CD4-positive, CD25-positive, alpha-beta regulatory T cell (primary cell): Measurements from ENCODE around the gene HAAO. TPM values are rescaled to one million over a fixed set of nuclear protein-coding genes. Genes with fewer than 3 reads are reported as not detected.

Experiments used
- ATAC-seq, 2 donors: fragments of 150-1000 bp; cut with Tn5 transposase; one replicate each; pipeline ENCODE4 v1.10.0; 2021; ENCODE audit warnings: low read depth in 2 of 2, moderate number of reproducible peaks in 2 of 2, moderate library complexity in 1 of 2
- DNase-seq, 3 donors: peaks; one replicate each; pipeline versions ENCODE4 v3.0.0 to v3.0.0-alpha.2; 2012 to 2022; ENCODE audit warnings: mixed read lengths in 1 of 3
- H3K27ac ChIP-seq: one replicate; pipeline ENCODE4 v1.7.0; 2013; ENCODE audit warnings: mild to moderate bottlenecking, low read length; ENCODE audit not compliant: insufficient read depth, poor library complexity, severe bottlenecking
- H3K27me3 ChIP-seq: one replicate; pipeline ENCODE4 v1.7.0; 2013; ENCODE audit warnings: low read length; ENCODE audit not compliant: control insufficient read depth, insufficient read depth
- H3K36me3 ChIP-seq: one replicate; pipeline ENCODE4 v1.7.0; 2013; ENCODE audit warnings: mild to moderate bottlenecking, low read length, moderate library complexity; ENCODE audit not compliant: control insufficient read depth, insufficient read depth
- H3K4me1 ChIP-seq: 2 replicates; pipeline ENCODE4 v1.7.0; 2013; ENCODE audit warnings: mild to moderate bottlenecking, low read length; ENCODE audit not compliant: insufficient read depth, control insufficient read depth, poor library complexity, severe bottlenecking
- H3K4me3 ChIP-seq: one replicate; pipeline ENCODE4 v1.7.0; 2013; ENCODE audit warnings: low read depth, mild to moderate bottlenecking, low read length, moderate library complexity
- H3K9me3 ChIP-seq, 2 experiments: 1 replicate in 1 of 2; 2 replicates in 1 of 2; pipeline ENCODE4 v1.7.0; 2013; ENCODE audit warnings: low read length in 2 of 2, mild to moderate bottlenecking in 1 of 2, moderate library complexity in 1 of 2; ENCODE audit not compliant: control insufficient read depth in 2 of 2
- H3K27ac Mint-ChIP-seq, 3 donors: one replicate each; pipeline ENCODE4 v1.8.0; 2020 to 2022; ENCODE audit warnings: mild to moderate bottlenecking in 3 of 3, mixed read lengths in 3 of 3, moderate library complexity in 2 of 3
- H3K27me3 Mint-ChIP-seq: one replicate; pipeline ENCODE4 v1.8.0; 2022; ENCODE audit warnings: mild to moderate bottlenecking, mixed read lengths
- H3K36me3 Mint-ChIP-seq: one replicate; pipeline ENCODE4 v1.8.0; 2020; ENCODE audit warnings: mixed read lengths
- H3K4me1 Mint-ChIP-seq, 4 donors: one replicate each; pipeline ENCODE4 v1.8.0; 2020 to 2022; ENCODE audit warnings: mixed read lengths in 4 of 4, mild to moderate bottlenecking in 1 of 4
- H3K4me3 Mint-ChIP-seq, 4 donors: one replicate each; pipeline ENCODE4 v1.8.0; 2020 to 2022; ENCODE audit warnings: mild to moderate bottlenecking in 4 of 4, mixed read lengths in 4 of 4, moderate library complexity in 3 of 4
- H3K9me3 Mint-ChIP-seq, 7 donors: one replicate each; pipeline ENCODE4 v1.8.0; 2020 to 2022; ENCODE audit warnings: mixed read lengths in 7 of 7, mild to moderate bottlenecking in 3 of 7, moderate library complexity in 2 of 7
- polyA plus RNA-seq, 4 donors: library from polyadenylated mRNA; unstranded; fragments of 300-500 nt; fragmentation: Illumina TruSeq; gene quantifications; one replicate each; pipeline ENCODE4 v1.2.3, GENCODE V29; 2021
- total RNA-seq: library from RNA; stranded (reverse); gene quantifications from one replicate; pipeline ENCODE4 v1.2.3, GENCODE V29; 2022

The HAAO gene
- total and polyA plus RNA-seq, 5 donors from 2014 or later = 0.27 TPM; not detected in 4

DNA sequence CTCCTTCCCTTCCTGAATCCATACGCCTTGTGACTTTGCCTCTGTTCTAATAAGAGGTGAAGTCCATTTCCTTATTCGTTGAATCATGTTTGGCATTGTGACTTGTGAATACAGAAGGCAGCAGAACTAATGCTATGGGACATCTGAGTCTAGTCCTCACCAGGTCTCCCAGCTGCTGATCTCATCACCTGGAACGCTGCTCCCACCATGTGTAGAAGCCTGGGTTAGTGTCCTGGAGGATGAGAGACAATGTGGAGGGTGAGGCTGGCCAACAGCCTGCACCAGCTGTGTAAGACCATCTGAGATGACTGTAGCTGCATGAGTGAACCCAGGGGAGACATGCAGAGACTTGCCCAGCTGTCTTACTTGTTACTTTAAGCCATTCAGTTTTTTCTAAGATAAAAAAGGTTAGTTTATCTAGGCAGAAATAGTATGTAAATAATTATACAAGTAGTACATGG lies 3.5 kb upstream of the HAAO start:
- Histone ChIP-seq H3K4me3 (no peak overlapping the region), H3K27me3 (peaks cover 26% of the 10 kb centered on the region), H3K27ac (no peak overlapping the region), H3K36me3 (no peaks in the 10 kb centered on the region), H3K9me3 (no peaks in the 10 kb centered on the region), H3K4me1 (peaks cover 14% of the 10 kb centered on the region)
- ATAC-seq (no peak), DNase-seq (no peak)
- Mint-ChIP-seq H3K9me3 (peaks cover 0 to 4% (median 0%) of the 10 kb centered on the region in 7 donors), H3K36me3 (peaks cover 10% of the 10 kb centered on the region), H3K27me3 (peaks cover 49% of the 10 kb centered on the region), H3K4me1 (peaks cover 4 to 44% (median 8%) of the 10 kb centered on the region in 4 donors), H3K4me3 (no peak overlapping the region), H3K27ac (peak overlapping the region in 2 of 3 donors; percentile 5 to 66)

DNA sequence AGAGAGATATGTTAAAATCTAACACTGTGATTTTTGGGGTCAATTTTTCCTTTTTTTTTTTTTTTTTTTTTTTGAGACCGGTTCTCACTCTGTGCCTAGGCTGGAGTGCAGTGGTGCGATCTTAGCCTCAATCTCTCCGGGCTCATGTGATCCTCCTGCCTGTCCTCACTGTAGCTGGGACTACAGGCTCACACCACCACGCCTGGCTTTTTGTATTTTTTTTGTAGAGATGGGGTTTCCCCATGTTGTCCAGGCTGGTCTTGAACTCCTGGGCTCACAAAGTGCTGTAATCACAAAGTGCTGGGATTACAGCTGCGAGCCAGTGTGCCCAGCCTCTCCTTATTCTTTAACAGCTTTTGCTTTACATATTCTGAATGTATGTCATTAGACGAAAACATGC lies 2.9 kb upstream of the HAAO start:
- Mint-ChIP-seq H3K36me3 (peaks cover 10% of the 10 kb centered on the region), H3K27ac (peak overlapping the region in 1 of 3 donors; percentile 5), H3K4me1 (peaks cover 0 to 39% (median 8%) of the 10 kb centered on the region in 4 donors), H3K9me3 (peaks cover 0 to 4% (median 0%) of the 10 kb centered on the region in 7 donors), H3K4me3 (no peak overlapping the region), H3K27me3 (peaks cover 50% of the 10 kb centered on the region)
- ATAC-seq (no peak), DNase-seq (no peak)
- H3K9me3 ChIP-seq = no peaks in the 10 kb centered on the region
- H3K27ac ChIP-seq = no peak overlapping the region
- H3K4me1 ChIP-seq = peaks cover 14% of the 10 kb centered on the region
- H3K36me3 ChIP-seq = no peaks in the 10 kb centered on the region
- H3K27me3 ChIP-seq = peaks cover 26% of the 10 kb centered on the region
- no peak overlapping the region for H3K4me3 ChIP-seq

DNA sequence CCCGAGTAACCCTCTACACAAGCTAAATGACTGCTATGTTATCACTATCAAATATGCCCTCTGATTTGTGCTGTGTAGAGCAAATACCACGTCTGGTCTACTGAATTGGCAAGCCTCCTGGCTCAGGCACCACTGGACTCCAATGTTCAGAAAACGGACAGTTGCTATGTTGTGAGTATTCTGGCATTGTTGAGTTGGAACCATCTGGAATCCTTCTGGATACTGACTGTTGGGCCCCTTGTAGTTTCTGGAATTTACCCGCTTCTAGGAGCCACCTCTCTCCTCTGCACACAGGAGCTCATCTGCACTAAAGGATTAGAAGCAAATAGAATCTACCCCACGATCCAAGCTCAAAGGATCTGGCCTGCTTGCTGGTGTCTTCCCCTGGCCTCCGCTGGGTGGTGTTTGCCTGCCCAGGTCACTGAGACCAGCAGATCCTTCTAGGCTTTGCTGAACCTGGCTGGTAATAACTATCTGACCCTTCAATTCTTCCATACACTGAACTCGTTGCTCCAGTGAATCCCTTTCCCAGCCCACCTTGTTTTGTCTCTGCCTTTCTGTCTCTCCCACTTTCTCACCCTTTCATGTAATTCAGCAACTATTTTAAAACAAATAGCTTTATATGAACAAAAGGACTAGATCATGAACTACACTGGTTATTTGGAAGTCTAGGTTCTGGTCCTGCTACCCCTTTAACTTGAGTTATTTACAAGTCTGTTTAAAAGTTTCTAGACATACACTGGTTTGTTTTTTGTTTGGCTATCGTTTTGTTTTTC lies 2.1 kb upstream of the HAAO start:
- H3K9me3 ChIP-seq = no peaks in the 10 kb centered on the region
- peaks cover 14% of the 10 kb centered on the region for H3K4me1 ChIP-seq
- ATAC-seq = no peak
- no peak overlapping the region for H3K27ac ChIP-seq
- DNase-seq = no peak
- no peaks in the 10 kb centered on the region for H3K36me3 ChIP-seq
- Mint-ChIP-seq H3K9me3 (peaks cover 0 to 4% (median 0%) of the 10 kb centered on the region in 7 donors), H3K27ac (no peak overlapping the region), H3K27me3 (peaks cover 58% of the 10 kb centered on the region), H3K4me1 (peaks cover 0 to 39% (median 8%) of the 10 kb centered on the region in 4 donors), H3K4me3 (peak overlapping the region in 3 of 4 donors; percentile 8 to 64 (median 13)), H3K36me3 (peaks cover 14% of the 10 kb centered on the region)
- H3K4me3 ChIP-seq = no peak overlapping the region
- peaks cover 26% of the 10 kb centered on the region for H3K27me3 ChIP-seq

- peaks cover 0 to 4% (median 0%) of the 10 kb centered on the region in 7 donors for H3K9me3 Mint-ChIP-seq
- Histone ChIP-seq H3K36me3 (no peaks in the 10 kb centered on the region), H3K27me3 (peaks cover 26% of the 10 kb centered on the region), H3K4me3 (no peak overlapping the region), H3K27ac (no peak overlapping the region), H3K9me3 (no peaks in the 10 kb centered on the region), H3K4me1 (peaks cover 14% of the 10 kb centered on the region)
- peaks cover 67% of the 10 kb centered on the region for H3K27me3 Mint-ChIP-seq
- ATAC-seq (no peak), DNase-seq (no peak)
- H3K27ac Mint-ChIP-seq = peak overlapping the region in 1 of 3 donors; percentile 0
- H3K4me1 Mint-ChIP-seq = peaks cover 0 to 39% (median 8%) of the 10 kb centered on the region in 4 donors
- peaks cover 14% of the 10 kb centered on the region for H3K36me3 Mint-ChIP-seq
- peak overlapping the region in 3 of 4 donors; percentile 8 to 66 (median 64) for H3K4me3 Mint-ChIP-seq
These were observed 1.2 kb upstream of the HAAO start for GRCh38 chr2:42793334-42794270.

- peaks cover 26% of the 10 kb centered on the region for H3K27me3 ChIP-seq
- peak overlapping the region in 2 of 3 donors; percentile 39 to 48 for H3K27ac Mint-ChIP-seq
- no peak overlapping the region for H3K27ac ChIP-seq
- H3K4me1 Mint-ChIP-seq = peaks cover 0 to 35% (median 8%) of the 10 kb centered on the region in 4 donors
- no peaks in the 10 kb centered on the region for H3K9me3 ChIP-seq
- peaks cover 14% of the 10 kb centered on the region for H3K36me3 Mint-ChIP-seq
- H3K4me3 Mint-ChIP-seq = peak overlapping the region in 3 of 4 donors; percentile 4 to 86 (median 79)
- no peak overlapping the region for H3K4me3 ChIP-seq
- H3K4me1 ChIP-seq = peaks cover 14% of the 10 kb centered on the region
- H3K27me3 Mint-ChIP-seq = peaks cover 69% of the 10 kb centered on the region
- DNase-seq = peak in 1 of 3 donors; percentile 18
- peak; percentile 27 to 36 for ATAC-seq
- no peaks in the 10 kb centered on the region for H3K36me3 ChIP-seq
- H3K9me3 Mint-ChIP-seq = peaks cover 0 to 4% (median 0%) of the 10 kb centered on the region in 7 donors
These were observed 248 bp downstream of the HAAO start for GRCh38 chr2:42792087-42792582.

DNA sequence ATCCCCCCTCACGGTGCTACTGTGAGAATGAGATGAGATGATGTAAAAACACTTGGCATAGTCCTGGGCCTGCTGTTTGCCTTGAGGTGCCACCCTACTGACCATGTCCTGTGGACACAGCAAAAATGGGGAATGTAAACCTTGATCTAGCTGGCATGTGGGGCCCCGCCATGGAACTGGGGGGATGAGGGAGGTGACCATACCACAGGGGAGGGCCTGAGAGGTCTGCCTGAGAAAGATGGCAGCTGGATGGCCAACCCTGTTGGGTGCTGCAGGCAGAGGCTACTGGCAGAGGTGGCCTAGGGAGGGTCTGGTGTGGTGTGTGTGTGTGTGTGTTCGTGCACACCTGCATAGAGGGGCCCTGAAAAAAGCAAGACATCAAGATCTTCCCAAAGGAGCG lies 777 bp downstream of the HAAO start:
- H3K9me3 Mint-ChIP-seq = peaks cover 0 to 4% (median 0%) of the 10 kb centered on the region in 7 donors
- peaks cover 69% of the 10 kb centered on the region for H3K27me3 Mint-ChIP-seq

GRCh38 chr2:42789751-42790150 lies 2.6 kb downstream of the HAAO start:
- H3K9me3 ChIP-seq = no peaks in the 10 kb centered on the region
- H3K27me3 ChIP-seq = peaks cover 20% of the 10 kb centered on the region
- no peak overlapping the region for H3K27ac ChIP-seq
- H3K4me1 ChIP-seq = peaks cover 14% of the 10 kb centered on the region
- peaks cover 0 to 26% (median 7%) of the 10 kb centered on the region in 4 donors for H3K4me1 Mint-ChIP-seq
- H3K36me3 Mint-ChIP-seq = peaks cover 14% of the 10 kb centered on the region
- H3K4me3 ChIP-seq = no peak overlapping the region
- no peak overlapping the region for H3K27ac Mint-ChIP-seq
- no peak for DNase-seq
- peak overlapping the region in 1 of 4 donors; percentile 21 for H3K4me3 Mint-ChIP-seq
- no peak for ATAC-seq
- H3K9me3 Mint-ChIP-seq = peaks cover 0 to 4% (median 0%) of the 10 kb centered on the region in 7 donors
- no peaks in the 10 kb centered on the region for H3K36me3 ChIP-seq
- peaks cover 62% of the 10 kb centered on the region for H3K27me3 Mint-ChIP-seq

More for the DNA sequence above, 777 bp downstream of the HAAO start:
- ATAC-seq (no peak), DNase-seq (no peak)
- Mint-ChIP-seq H3K36me3 (peaks cover 14% of the 10 kb centered on the region), H3K4me1 (peaks cover 0 to 35% (median 8%) of the 10 kb centered on the region in 4 donors), H3K27ac (peak overlapping the region in 1 of 3 donors; percentile 39), H3K4me3 (peak overlapping the region in 2 of 4 donors; percentile 79 to 86)
- Histone ChIP-seq H3K9me3 (no peaks in the 10 kb centered on the region), H3K36me3 (no peaks in the 10 kb centered on the region), H3K4me1 (peaks cover 14% of the 10 kb centered on the region), H3K27ac (no peak overlapping the region), H3K27me3 (peaks cover 26% of the 10 kb centered on the region), H3K4me3 (no peak overlapping the region)
